HL-60 (cell line): ENCODE results near the gene ITGA7.

Experiments
- DNase-seq, 2 experiments: peaks; one replicate each; pipeline ENCODE4 v3.0.0-alpha.2; 2010 to 2020; ENCODE audit warnings: low read depth in 1 of 2, low spot score in 1 of 2
- H3K27ac ChIP-seq: fragments of 250-450 bp; sonication (Bioruptor Pico); replicated peaks from 2 replicates; pipeline ENCODE4 v1.5.1; 2020; ENCODE audit warnings: mild to moderate bottlenecking, moderate library complexity
- H3K27me3 ChIP-seq: fragments of 250-450 bp; sonication (Bioruptor Pico); 2 replicates; pipeline ENCODE4 v1.5.1; 2021; ENCODE audit warnings: mild to moderate bottlenecking, moderate library complexity; ENCODE audit not compliant: insufficient read depth, poor library complexity, severe bottlenecking
- H3K4me3 ChIP-seq: replicated peaks from 2 replicates; pipeline ENCODE4 v1.5.1; 2011; ENCODE audit warnings: mild to moderate bottlenecking, control low read depth, low read length; ENCODE audit not compliant: insufficient read depth
- CTCF ChIP-seq: IDR thresholded peaks from one replicate; pipeline ENCODE4 v1.5.1; 2011; ENCODE audit warnings: low read length, control low read depth, inconsistent platforms; ENCODE audit not compliant: insufficient read depth
- GABPA ChIP-seq: IDR thresholded peaks from 2 replicates; pipeline ENCODE4 v1.6.1; 2012; ENCODE audit warnings: low read depth
- POLR2AphosphoS5 ChIP-seq: IDR thresholded peaks from 2 replicates; pipeline ENCODE4 v1.6.1; 2012; ENCODE audit warnings: low read depth
- REST ChIP-seq: IDR thresholded peaks from 2 replicates; pipeline ENCODE4 v1.6.1; 2012; ENCODE audit warnings: low read depth; ENCODE audit not compliant: insufficient replicate concordance
- SPI1 ChIP-seq: IDR thresholded peaks from 2 replicates; pipeline ENCODE4 v1.6.1; 2012; ENCODE audit warnings: low read depth, mild to moderate bottlenecking, borderline replicate concordance

The ITGA7 gene

DNA sequence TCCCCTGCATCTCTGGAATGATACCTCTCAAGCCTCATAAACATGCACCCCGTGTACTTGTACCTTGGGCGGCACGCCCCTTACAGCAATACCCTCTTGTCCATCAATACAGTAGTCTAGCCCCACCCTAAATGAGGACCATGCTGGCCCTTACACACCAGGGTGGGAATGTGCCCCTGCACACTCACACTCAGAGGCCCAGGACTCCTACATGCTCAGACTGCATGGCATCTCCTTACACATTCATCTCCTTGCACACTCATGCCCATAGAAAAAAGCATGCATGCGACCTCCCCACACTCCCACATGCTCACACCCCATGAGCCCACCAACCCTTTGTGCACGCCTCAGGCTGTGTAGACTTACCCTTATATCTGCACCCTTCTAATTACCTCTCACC lies 22.0 kb downstream of the ITGA7 start:
- H3K27me3 ChIP-seq: no peaks in the 10 kb centered on the region
- H3K4me3 ChIP-seq: no peak overlapping the region
- no peak for DNase-seq
- H3K27ac ChIP-seq: no peak overlapping the region
- TF ChIP-seq POLR2AphosphoS5 (no peak), SPI1 (no peak), REST (no peak)

DNA sequence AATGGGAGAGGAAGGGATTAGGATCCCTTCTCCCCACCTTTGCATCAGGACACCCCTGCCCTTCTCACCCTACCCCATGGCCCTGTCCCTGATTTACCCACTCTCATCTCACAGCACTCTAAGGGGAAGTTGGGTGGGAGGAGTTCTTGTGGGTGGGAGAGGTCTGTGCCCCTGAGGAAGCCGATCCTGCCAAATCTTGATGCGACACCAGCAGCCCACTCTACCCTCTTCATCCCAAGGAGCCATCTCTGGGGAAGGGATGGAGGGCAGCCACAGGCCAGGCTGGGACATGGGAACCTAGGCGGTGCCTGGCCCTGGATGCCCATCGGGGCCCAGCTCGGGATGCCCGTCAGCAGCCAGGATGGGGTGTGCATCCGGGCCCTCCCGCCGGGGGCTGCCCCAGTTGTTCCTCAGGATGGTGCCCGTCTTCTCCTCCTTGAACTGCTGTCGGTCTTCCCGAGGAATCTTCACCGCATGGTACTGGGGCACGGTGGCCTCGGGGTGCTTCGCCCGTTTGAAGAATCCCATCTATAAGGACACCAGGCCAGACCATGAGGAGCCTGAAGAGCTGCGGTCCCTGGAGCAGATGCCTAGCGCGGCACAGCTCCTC lies 22.8 kb downstream of the ITGA7 start:
- no peak overlapping the region for H3K27ac ChIP-seq
- TF ChIP-seq POLR2AphosphoS5: no peak
- no peak for TF ChIP-seq SPI1
- no peak for TF ChIP-seq GABPA
- TF ChIP-seq REST: no peak
- no peak for TF ChIP-seq CTCF
- DNase-seq: no peak
- no peaks in the 10 kb centered on the region for H3K27me3 ChIP-seq
- no peak overlapping the region for H3K4me3 ChIP-seq

DNA sequence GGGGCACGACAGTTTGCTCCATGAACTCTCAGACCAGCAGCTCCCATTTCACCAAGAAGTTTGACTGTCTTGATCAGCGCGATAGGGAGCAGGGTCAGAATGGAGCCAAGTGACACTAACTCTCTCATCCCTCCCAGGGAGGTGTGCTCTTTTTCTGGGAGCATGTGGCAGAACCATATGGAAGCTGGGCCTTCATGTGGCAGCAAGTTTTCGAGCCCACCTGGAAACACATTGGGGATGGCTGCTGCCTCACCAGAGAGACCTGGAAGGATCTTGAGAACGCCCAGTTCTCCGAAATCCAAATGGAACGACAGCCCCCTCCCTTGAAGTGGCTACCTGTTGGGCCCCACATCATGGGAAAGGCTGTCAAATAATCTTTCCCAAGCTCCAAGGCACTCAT lies 24.0 kb downstream of the ITGA7 start:
- no peak overlapping the region for H3K4me3 ChIP-seq
- H3K27ac ChIP-seq: no peak overlapping the region
- DNase-seq: no peak
- H3K27me3 ChIP-seq: no peaks in the 10 kb centered on the region
- no peak for TF ChIP-seq POLR2AphosphoS5
- TF ChIP-seq CTCF: no peak
- TF ChIP-seq GABPA: no peak
- no peak for TF ChIP-seq REST
- TF ChIP-seq SPI1: no peak
